CD4-positive, alpha-beta T cell (primary cell): ENCODE measurements around the gene TMEM256. TPM values are rescaled to one million over a fixed set of nuclear protein-coding genes. Genes with fewer than 3 reads are reported as not detected.

ENCODE experiments used
- ATAC-seq: fragments of 200-7000 bp; cut with Tn5 transposase; one replicate; pipeline ENCODE4 v1.10.0; 2022; ENCODE audit warnings: mild to moderate bottlenecking; ENCODE audit not compliant: poor library complexity
- CTCF ChIA-PET: fragments of 350-600 bp; sonication (Branson Sonifier 250); formaldehyde crosslinking; loops from one replicate; lab custom pipeline; 2021; ENCODE audit warnings: antibody characterized with exemption, inconsistent platforms; lab: Charles Lee
- POLR2A ChIA-PET: fragments of 350-600 bp; sonication (Branson Sonifier 250); formaldehyde crosslinking; loops from one replicate; lab custom pipeline; 2021; ENCODE audit warnings: antibody characterized with exemption, inconsistent platforms; lab: Charles Lee
- DNase-seq, 14 experiments: peaks; one replicate each; pipeline ENCODE4 v3.0.0-alpha.2; 2013 to 2020; ENCODE audit warnings: mixed read lengths in 2 of 14
- H3K27ac ChIP-seq, 2 donors: one replicate each; pipeline versions ENCODE4 v1.5.1 to v1.7.0; 2013; ENCODE audit warnings: low read length in 2 of 2, low read depth in 1 of 2, mild to moderate bottlenecking in 1 of 2
- H3K27me3 ChIP-seq, 2 experiments: 1 replicate in 1 of 2; 2 replicates in 1 of 2; pipeline versions ENCODE4 v1.6.1 to v1.7.0; 2013; ENCODE audit warnings: low read length in 2 of 2, control low read depth in 1 of 2, mild to moderate bottlenecking in 1 of 2, moderate library complexity in 1 of 2; ENCODE audit not compliant: insufficient read depth in 2 of 2, control insufficient read depth in 1 of 2
- H3K36me3 ChIP-seq: one replicate; pipeline ENCODE4 v1.6.1; 2013; ENCODE audit warnings: low read length, control low read depth; ENCODE audit not compliant: insufficient read depth
- H3K4me1 ChIP-seq: one replicate; pipeline ENCODE4 v1.6.1; 2013; ENCODE audit warnings: low read length, control low read depth; ENCODE audit not compliant: insufficient read depth
- H3K4me3 ChIP-seq: one replicate; pipeline ENCODE4 v1.5.1; 2013; ENCODE audit warnings: mild to moderate bottlenecking, low read length, moderate library complexity
- H3K9me3 ChIP-seq, 2 experiments: 1 replicate in 1 of 2; 2 replicates in 1 of 2; pipeline versions ENCODE4 v1.6.1 to v1.7.0; 2013; ENCODE audit warnings: low read length in 2 of 2, mild to moderate bottlenecking in 2 of 2, control low read depth in 1 of 2, moderate library complexity in 1 of 2; ENCODE audit not compliant: control insufficient read depth in 1 of 2, insufficient read depth in 1 of 2
- H3K27ac Mint-ChIP-seq: one replicate; pipeline ENCODE4 v1.8.0; 2020; ENCODE audit warnings: mixed read lengths
- H3K27me3 Mint-ChIP-seq: one replicate; pipeline ENCODE4 v1.8.0; 2021; ENCODE audit warnings: mixed read lengths
- H3K36me3 Mint-ChIP-seq: one replicate; pipeline ENCODE4 v1.8.0; 2021; ENCODE audit warnings: low read depth, mixed read lengths
- H3K4me1 Mint-ChIP-seq: one replicate; pipeline ENCODE4 v1.8.0; 2021; ENCODE audit warnings: low read depth, mixed read lengths
- H3K4me3 Mint-ChIP-seq: one replicate; pipeline ENCODE4 v1.8.0; 2020; ENCODE audit warnings: mild to moderate bottlenecking, mixed read lengths
- H3K9me3 Mint-ChIP-seq: one replicate; pipeline ENCODE4 v1.8.0; 2020; ENCODE audit warnings: mixed read lengths
- intact Hi-C, 2 experiments: fragments of 100-400 bp; cut with DNase I in 1 of 2; cut with micrococcal nuclease in 1 of 2; formaldehyde crosslinking; loops; one replicate each; pipeline versions ENCODE4 v1.15.1 to v1.9.0; 2023 to 2025; cut with DNase I, micrococcal nuclease
- total RNA-seq, 174 experiments: library from RNA in 2 of 174; stranded (reverse) in 2 of 174; gene quantifications; one replicate each; pipeline ENCODE4 v1.2.3 and lab custom pipeline; 2021 to 2026
- TF ChIP-seq, protein P1 (sequence below): fragments of 200-600 bp; IDR thresholded peaks from one replicate; pipeline ENCODE4 v1.8.0; 2022; ENCODE audit warnings: antibody characterized with exemption, mild to moderate bottlenecking

TMEM256 gene
- total RNA-seq, 2 experiments from 2014 or later: 29.0 to 29.4 TPM

DNA sequence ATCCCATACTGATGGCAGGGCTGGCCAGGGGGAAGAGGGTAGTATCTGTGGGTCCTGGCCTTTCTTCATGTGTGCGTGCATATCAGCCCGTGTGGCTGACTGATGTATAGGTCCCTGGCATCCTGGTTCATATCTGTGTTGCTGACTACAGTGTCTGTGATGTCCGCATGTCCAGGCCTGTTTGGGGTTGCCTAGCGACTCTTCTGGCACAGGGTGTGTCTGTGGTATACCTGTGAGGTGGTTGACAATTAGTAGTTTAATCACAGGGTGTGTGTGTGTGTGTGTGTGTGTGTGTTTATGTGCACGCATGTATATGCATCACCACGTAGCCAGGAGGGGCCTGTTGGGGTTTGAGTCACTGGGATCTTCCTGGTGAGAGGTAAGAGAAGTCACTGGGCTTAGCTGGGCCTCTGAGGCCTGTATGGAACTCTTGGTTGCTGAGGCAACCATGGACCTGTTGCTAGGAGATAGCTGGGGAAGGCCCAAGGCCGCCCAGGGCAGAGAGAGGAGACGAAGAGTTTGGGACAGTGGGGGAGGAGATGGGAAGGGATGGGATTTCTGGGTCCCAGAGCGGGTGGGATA lies 49.5 kb downstream of the TMEM256 start:
- intact Hi-C loops: loop anchor here (5.0 to 10.0 kb wide), 4 partner anchors 50 to 312 kb away; partner anchors contain the start of genes FGF11 (in 1 of the 2), NLGN2 (in 1 of the 2), SLC16A11 (in 1 of the 2) and TMEM102 (in 1 of the 2)
- DNase-seq: peak in 3 of 14 experiments; percentile 15 to 62 (median 46)
- TF ChIP-seq, protein P1, sequence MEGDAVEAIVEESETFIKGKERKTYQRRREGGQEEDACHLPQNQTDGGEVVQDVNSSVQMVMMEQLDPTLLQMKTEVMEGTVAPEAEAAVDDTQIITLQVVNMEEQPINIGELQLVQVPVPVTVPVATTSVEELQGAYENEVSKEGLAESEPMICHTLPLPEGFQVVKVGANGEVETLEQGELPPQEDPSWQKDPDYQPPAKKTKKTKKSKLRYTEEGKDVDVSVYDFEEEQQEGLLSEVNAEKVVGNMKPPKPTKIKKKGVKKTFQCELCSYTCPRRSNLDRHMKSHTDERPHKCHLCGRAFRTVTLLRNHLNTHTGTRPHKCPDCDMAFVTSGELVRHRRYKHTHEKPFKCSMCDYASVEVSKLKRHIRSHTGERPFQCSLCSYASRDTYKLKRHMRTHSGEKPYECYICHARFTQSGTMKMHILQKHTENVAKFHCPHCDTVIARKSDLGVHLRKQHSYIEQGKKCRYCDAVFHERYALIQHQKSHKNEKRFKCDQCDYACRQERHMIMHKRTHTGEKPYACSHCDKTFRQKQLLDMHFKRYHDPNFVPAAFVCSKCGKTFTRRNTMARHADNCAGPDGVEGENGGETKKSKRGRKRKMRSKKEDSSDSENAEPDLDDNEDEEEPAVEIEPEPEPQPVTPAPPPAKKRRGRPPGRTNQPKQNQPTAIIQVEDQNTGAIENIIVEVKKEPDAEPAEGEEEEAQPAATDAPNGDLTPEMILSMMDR: no peak
- ChIA-PET CTCF (interaction anchor here (5.1 kb wide), 1 partner anchor 82 kb away, joined by 55 read pairs; the partner anchor contains the start of gene TMEM102), POLR2A (interaction anchor here (1.2 to 2.7 kb wide), 5 partner anchors 18 to 230 kb away, joined by 4 to 13 read pairs (median 5); partner anchors contain the start of genes ACAP1 and MPDU1)
- H3K27me3 ChIP-seq: no peaks in the 10 kb centered on the region
- H3K27me3 Mint-ChIP-seq: no peaks in the 10 kb centered on the region
- peak overlapping the region; percentile 54 for H3K4me3 Mint-ChIP-seq
- peaks cover 40% of the 10 kb centered on the region for H3K4me1 Mint-ChIP-seq
- H3K4me3 ChIP-seq: no peak overlapping the region
- peaks cover 12% of the 10 kb centered on the region for H3K36me3 Mint-ChIP-seq
- H3K27ac Mint-ChIP-seq: peak overlapping the region; percentile 48
- ATAC-seq: no peak
- no peak overlapping the region for H3K27ac ChIP-seq
- H3K9me3 Mint-ChIP-seq: no peaks in the 10 kb centered on the region
- peaks cover 51% of the 10 kb centered on the region for H3K4me1 ChIP-seq
- H3K9me3 ChIP-seq: no peaks in the 10 kb centered on the region
- peaks cover 12% of the 10 kb centered on the region for H3K36me3 ChIP-seq

Other genes starting within 250 kb of the TMEM256 start
- under 1 TPM; 0.64 to 0.85 TPM for gene ASGR1, start 224.7 kb downstream of the TMEM256 start, total RNA-seq
- gene DLG4, start 184.3 kb downstream of the TMEM256 start, total RNA-seq: 10 to 100 TPM; 10.2 to 11.0 TPM
- gene ACADVL, start 184.2 kb downstream of the TMEM256 start, total RNA-seq: 100 to 1,000 TPM; 237 to 257 TPM
- gene DVL2, start 169.6 kb downstream of the TMEM256 start, total RNA-seq: 10 to 100 TPM; 40.9 to 41.3 TPM
- 1 to 10 TPM; 4.5 to 5.1 TPM for gene PHF23, start 164.6 kb downstream of the TMEM256 start, total RNA-seq
- 100 to 1,000 TPM; 182 to 195 TPM for gene GABARAP, start 161.6 kb downstream of the TMEM256 start, total RNA-seq
- 10 to 100 TPM; 79.3 to 80.7 TPM for gene CTDNEP1, start 152.4 kb downstream of the TMEM256 start, total RNA-seq
- 10 to 100 TPM; 20.1 to 21.3 TPM for gene ELP5, start 151.9 kb downstream of the TMEM256 start, total RNA-seq
- gene CLDN7, start 141.6 kb downstream of the TMEM256 start, total RNA-seq: 1 to 10 TPM; 1.1 to 1.2 TPM
- not detected for gene SLC2A4, start 122.4 kb downstream of the TMEM256 start, total RNA-seq
- under 1 TPM in 1 of 2 experiments, not detected in 1; 0.56 TPM for gene YBX2, start 109.5 kb downstream of the TMEM256 start, total RNA-seq
- gene EIF5A, start 96.5 kb downstream of the TMEM256 start, total RNA-seq: 100 to 1,000 TPM; 471 to 480 TPM
- gene GPS2, start 88.7 kb downstream of the TMEM256 start, total RNA-seq: 100 to 1,000 TPM; 122 to 140 TPM
- 10 to 100 TPM; 29.0 to 30.8 TPM for gene NEURL4, start 74.8 kb downstream of the TMEM256 start, total RNA-seq
- gene ACAP1, start 67.6 kb downstream of the TMEM256 start, total RNA-seq: 100 to 1,000 TPM; 565 to 575 TPM
- gene KCTD11, start 51.9 kb downstream of the TMEM256 start, total RNA-seq: 1 to 10 TPM; 1.3 to 1.6 TPM
- not detected for gene TMEM95, start 48.9 kb downstream of the TMEM256 start, total RNA-seq
- gene TNK1, start 23.0 kb downstream of the TMEM256 start, total RNA-seq: 10 to 100 TPM; 11.0 to 12.4 TPM
- 10 to 100 TPM; 66.3 to 70.3 TPM for gene PLSCR3, start 9.6 kb downstream of the TMEM256 start, total RNA-seq
- 1 to 10 TPM; 7.6 to 8.4 TPM for gene NLGN2, start 3.7 kb upstream of the TMEM256 start, total RNA-seq
- not detected for gene SPEM1, start 16.2 kb upstream of the TMEM256 start, total RNA-seq
- gene SPEM2, start 21.5 kb upstream of the TMEM256 start, total RNA-seq: not detected
- not detected for gene SPEM3, start 24.8 kb upstream of the TMEM256 start, total RNA-seq
- 1 to 10 TPM; 6.8 to 7.1 TPM for gene TMEM102, start 31.3 kb upstream of the TMEM256 start, total RNA-seq
- gene FGF11, start 35.4 kb upstream of the TMEM256 start, total RNA-seq: 1 to 10 TPM; 1.5 to 1.7 TPM
- gene CHRNB1, start 41.0 kb upstream of the TMEM256 start, total RNA-seq: 1 to 10 TPM; 1.6 to 2.2 TPM
- 10 to 100 TPM; 55.1 to 55.6 TPM for gene ZBTB4, start 75.5 kb upstream of the TMEM256 start, total RNA-seq
- gene SLC35G6, start 77.3 kb upstream of the TMEM256 start, total RNA-seq: under 1 TPM in 1 of 2 experiments, not detected in 1; 0.17 TPM
- gene POLR2A, start 80.3 kb upstream of the TMEM256 start, total RNA-seq: 100 to 1,000 TPM; 491 to 501 TPM
- 10 to 100 TPM; 17.0 to 19.1 TPM for gene TNFSF12, start 145.0 kb upstream of the TMEM256 start, total RNA-seq
- 1 to 10 TPM; 1.1 to 1.7 TPM for gene TNFSF13, start 154.7 kb upstream of the TMEM256 start, total RNA-seq
- gene SENP3, start 157.8 kb upstream of the TMEM256 start, total RNA-seq: 10 to 100 TPM; 27.7 to 28.9 TPM
- under 1 TPM; 0.33 to 0.95 TPM for gene CD68, start 175.5 kb upstream of the TMEM256 start, total RNA-seq
- 10 to 100 TPM; 12.0 to 12.9 TPM for gene MPDU1, start 179.8 kb upstream of the TMEM256 start, total RNA-seq
- gene SOX15, start 186.0 kb upstream of the TMEM256 start, total RNA-seq: under 1 TPM in 1 of 2 experiments, not detected in 1; 0.30 TPM
- gene FXR2, start 210.8 kb upstream of the TMEM256 start, total RNA-seq: 10 to 100 TPM; 20.6 to 22.5 TPM
- 10 to 100 TPM; 55.7 to 60.3 TPM for gene SAT2, start 223.7 kb upstream of the TMEM256 start, total RNA-seq
- not detected for gene SHBG, start 226.0 kb upstream of the TMEM256 start, total RNA-seq
- under 1 TPM; 0.17 to 0.69 TPM for gene ATP1B2, start 246.8 kb upstream of the TMEM256 start, total RNA-seq